HG03095 (cell line): ENCODE measurements around the gene DMBX1.

ENCODE experiments used
- ATAC-seq: cut with Tn5 transposase; IDR thresholded peaks from one replicate; pipeline ENCODE4 v1.9.1; 2021; ENCODE audit warnings: moderate library complexity; ENCODE audit not compliant: unreplicated experiment

Gene DMBX1

GRCh38 chr1:46489638-46490405 is at the start of gene DMBX1:
DMBX1 (plus strand) TSS chr1:46489836; CDS start chr1:46507011, 17,175 bp downstream.
- no peak for ATAC-seq

- ATAC-seq, result no peak
Measured at GRCh38 chr1:46440478-46440877, 49.2 kb upstream of the DMBX1 start.

- ATAC-seq, result no peak
Measured at GRCh38 chr1:46442317-46443161, 47.1 kb upstream of the DMBX1 start.

GRCh38 chr1:46444466-46444865 is 45.2 kb upstream of the DMBX1 start:
- no peak for ATAC-seq

- no peak for ATAC-seq
Measured at GRCh38 chr1:46445773-46446256, 43.8 kb upstream of the DMBX1 start.

- ATAC-seq, result no peak
Measured at GRCh38 chr1:46446646-46447498, 42.8 kb upstream of the DMBX1 start.

GRCh38 chr1:46447499-46448108 is 42.0 kb upstream of the DMBX1 start:
- no peak for ATAC-seq

- no peak for ATAC-seq
Measured at GRCh38 chr1:46448109-46448911, 41.3 kb upstream of the DMBX1 start.

- no peak for ATAC-seq
Measured at GRCh38 chr1:46449223-46450159, 40.1 kb upstream of the DMBX1 start.

- ATAC-seq, result no peak
Measured at GRCh38 chr1:46450160-46450517, 39.5 kb upstream of the DMBX1 start.

GRCh38 chr1:46451948-46452930 is 37.4 kb upstream of the DMBX1 start:
- ATAC-seq, result no peak

GRCh38 chr1:46452931-46453325 is 36.7 kb upstream of the DMBX1 start:
- no peak for ATAC-seq

GRCh38 chr1:46453449-46453848 is 36.2 kb upstream of the DMBX1 start:
- no peak for ATAC-seq

GRCh38 chr1:46455951-46456350 is 33.7 kb upstream of the DMBX1 start:
- ATAC-seq, result no peak

- no peak for ATAC-seq
Measured at GRCh38 chr1:46456411-46456963, 33.1 kb upstream of the DMBX1 start.

GRCh38 chr1:46457178-46457577 is 32.5 kb upstream of the DMBX1 start:
- ATAC-seq, result no peak

- no peak for ATAC-seq
Measured at GRCh38 chr1:46458190-46458589, 31.4 kb upstream of the DMBX1 start.
